Common myeloid progenitor, CD34-positive (primary cell): ENCODE data around the gene ANKRD13A.
"Not testable (repeated sequence)": the region's sequence is repeated elsewhere in the genome, so short reads cannot be mapped to it uniquely, and the experiment has no call there.

ENCODE experiments used
- CTCF ChIA-PET: fragments of 350-600 bp; sonication (Branson Sonifier 250); formaldehyde crosslinking; loops from one replicate; lab custom pipeline; 2021; ENCODE audit warnings: antibody characterized with exemption; lab: Charles Lee
- POLR2A ChIA-PET: fragments of 350-600 bp; sonication (Branson Sonifier 250); formaldehyde crosslinking; loops from one replicate; lab custom pipeline; 2021; ENCODE audit warnings: antibody characterized with exemption; lab: Charles Lee
- DNase-seq, 3 donors: peaks; one replicate each; pipeline versions ENCODE4 v3.0.0 to v3.0.0-alpha.2; 2013
- H3K27ac ChIP-seq, 2 experiments: 1 replicate in 1 of 2; 2 replicates in 1 of 2; pipeline ENCODE4 v1.7.0; 2013; ENCODE audit warnings: inconsistent platforms in 2 of 2, low read length in 2 of 2, mild to moderate bottlenecking in 2 of 2, low read depth in 1 of 2, moderate library complexity in 1 of 2; ENCODE audit not compliant: severe bottlenecking in 2 of 2, insufficient read depth in 1 of 2, poor library complexity in 1 of 2
- H3K27me3 ChIP-seq, 5 experiments: replicated peaks in 2 of 5; 1 replicate in 3 of 5; 2 replicates in 2 of 5; pipeline versions ENCODE4 v1.6.1 to v1.7.0; 2013; ENCODE audit warnings: low read length in 4 of 5, mild to moderate bottlenecking in 2 of 5, moderate library complexity in 2 of 5, inconsistent platforms in 1 of 5; ENCODE audit not compliant: insufficient read depth in 5 of 5, control insufficient read depth in 4 of 5
- H3K36me3 ChIP-seq, 4 experiments: 1 replicate in 2 of 4; 2 replicates in 2 of 4; pipeline versions ENCODE4 v1.6.1 to v1.7.0; 2013; ENCODE audit warnings: low read length in 3 of 4, control low read depth in 1 of 4, mild to moderate bottlenecking in 1 of 4; ENCODE audit not compliant: control insufficient read depth in 4 of 4, insufficient read depth in 4 of 4
- H3K4me1 ChIP-seq, 4 experiments: 1 replicate in 3 of 4; 2 replicates in 1 of 4; pipeline versions ENCODE4 v1.6.1 to v1.7.1; 2013; ENCODE audit warnings: low read length in 3 of 4, mild to moderate bottlenecking in 3 of 4, control low read depth in 1 of 4, inconsistent platforms in 1 of 4, moderate library complexity in 1 of 4; ENCODE audit not compliant: control insufficient read depth in 4 of 4, insufficient read depth in 4 of 4; ENCODE audit errors: control extremely low read depth in 1 of 4
- H3K4me3 ChIP-seq, 7 experiments: 1 replicate in 4 of 7; 2 replicates in 3 of 7; pipeline versions ENCODE4 v1.5.1 to v1.7.0; 2013; ENCODE audit warnings: mild to moderate bottlenecking in 7 of 7, low read length in 6 of 7, moderate library complexity in 6 of 7, inconsistent platforms in 2 of 7, low read depth in 2 of 7, control low read depth in 1 of 7; ENCODE audit not compliant: insufficient read depth in 4 of 7, control insufficient read depth in 1 of 7; ENCODE audit errors: extremely low read depth in 1 of 7
- H3K9me3 ChIP-seq, 5 experiments: 1 replicate in 4 of 5; 2 replicates in 1 of 5; pipeline versions ENCODE4 v1.6.1 to v1.7.1; 2013; ENCODE audit warnings: low read length in 4 of 5, mild to moderate bottlenecking in 2 of 5, inconsistent platforms in 1 of 5, low read depth in 1 of 5, moderate library complexity in 1 of 5; ENCODE audit not compliant: control insufficient read depth in 4 of 5, insufficient read depth in 2 of 5; ENCODE audit errors: control extremely low read depth in 1 of 5
- WGBS: methylation state at CpG from one replicate; pipeline ENCODE4 v1.1.5; 2013; ENCODE audit not compliant: insufficient coverage; 5-methylcytosine and 5-hydroxymethylcytosine counted together

Gene ANKRD13A

GRCh38 chr12:109981311-109981710, 17.9 kb upstream of the ANKRD13A start:
- no peak overlapping the region for H3K4me3 ChIP-seq
- peaks cover 57 to 90% (median 82%) of the 10 kb centered on the region in 4 experiments for H3K36me3 ChIP-seq
- DNase-seq = no peak
- H3K4me1 ChIP-seq = peaks cover 0 to 3% (median 0%) of the 10 kb centered on the region in 4 experiments
- ChIA-PET POLR2A (interaction anchor here (0.7 kb wide), 1 partner anchor 127 kb away, joined by 3 read pairs; no protein-coding TSS in a partner anchor), CTCF (interaction anchor here (1.3 kb wide), 1 partner anchor 14 kb away, joined by 3 read pairs; no protein-coding TSS in a partner anchor)
- no peak overlapping the region for H3K27ac ChIP-seq
- H3K27me3 ChIP-seq = no peaks in the 10 kb centered on the region
- 100% methylated on average over 5 of the region's 5 CpGs for WGBS
- H3K9me3 ChIP-seq = peaks cover 0 to 17% (median 12%) of the 10 kb centered on the region in 5 experiments

- H3K27ac ChIP-seq = no peak overlapping the region
- peaks cover 0 to 3% (median 0%) of the 10 kb centered on the region in 4 experiments for H3K4me1 ChIP-seq
- ChIA-PET POLR2A (no interaction called here), CTCF (interaction anchor here (1.3 kb wide), 1 partner anchor 15 kb away, joined by 3 read pairs; no protein-coding TSS in a partner anchor)
- no peak overlapping the region for H3K4me3 ChIP-seq
- H3K36me3 ChIP-seq = peaks cover 51 to 89% (median 76%) of the 10 kb centered on the region in 4 experiments
- H3K9me3 ChIP-seq = peaks cover 0 to 17% (median 12%) of the 10 kb centered on the region in 5 experiments
- no peaks in the 10 kb centered on the region for H3K27me3 ChIP-seq
- no peak for DNase-seq
Observed at GRCh38 chr12:109982210-109982609, 17.0 kb upstream of the ANKRD13A start.

GRCh38 chr12:109983432-109984142, 15.6 kb upstream of the ANKRD13A start:
- ChIA-PET CTCF (interaction anchor here (1.0 to 1.5 kb wide), 2 partner anchors 11 kb away, joined by 5 to 6 read pairs; no protein-coding TSS in a partner anchor), POLR2A (no interaction called here)
- H3K4me3 ChIP-seq = no peak overlapping the region
- no peaks in the 10 kb centered on the region for H3K27me3 ChIP-seq
- H3K9me3 ChIP-seq = peaks cover 0 to 13% (median 8%) of the 10 kb centered on the region in 5 experiments
- no peak for DNase-seq
- H3K36me3 ChIP-seq = peaks cover 47 to 88% (median 72%) of the 10 kb centered on the region in 4 experiments
- no peak overlapping the region for H3K27ac ChIP-seq
- 100% methylated on average over 5 of the region's 8 CpGs for WGBS
- H3K4me1 ChIP-seq = peaks cover 0 to 3% (median 0%) of the 10 kb centered on the region in 4 experiments

GRCh38 chr12:109986236-109986635, 13.0 kb upstream of the ANKRD13A start:
- H3K27ac ChIP-seq, H3K9me3 ChIP-seq, POLR2A ChIA-PET, H3K4me3 ChIP-seq, DNase-seq, H3K27me3 ChIP-seq, CTCF ChIA-PET, H3K4me1 ChIP-seq: not testable (repeated sequence)
- 97% methylated on average over 14 of the region's 16 CpGs for WGBS
- peaks cover 36 to 87% (median 65%) of the 10 kb centered on the region in 4 experiments for H3K36me3 ChIP-seq

- no peak overlapping the region for H3K4me3 ChIP-seq
- no peaks in the 10 kb centered on the region for H3K27me3 ChIP-seq
- POLR2A ChIA-PET = no interaction called here
- H3K4me1 ChIP-seq = peaks cover 0 to 4% (median 1%) of the 10 kb centered on the region in 4 experiments
- peaks cover 28 to 84% (median 62%) of the 10 kb centered on the region in 4 experiments for H3K36me3 ChIP-seq
- H3K9me3 ChIP-seq = no peaks in the 10 kb centered on the region
- CTCF ChIA-PET = interaction anchor here (0.6 to 0.9 kb wide), 2 partner anchors 11 to 52 kb away, joined by 3 read pairs; no protein-coding TSS in a partner anchor
- DNase-seq = no peak
- 95% methylated on average over 8 of the region's 8 CpGs for WGBS
- no peak overlapping the region for H3K27ac ChIP-seq
Observed at GRCh38 chr12:109987615-109988014, 11.6 kb upstream of the ANKRD13A start.

GRCh38 chr12:109988274-109988673, 11.0 kb upstream of the ANKRD13A start:
- H3K4me1 ChIP-seq = peaks cover 0 to 8% (median 4%) of the 10 kb centered on the region in 4 experiments
- ChIA-PET POLR2A (interaction anchor here (0.7 kb wide), 1 partner anchor 41 kb away, joined by 3 read pairs; no protein-coding TSS in a partner anchor), CTCF (interaction anchor here (0.9 kb wide), 1 partner anchor 52 kb away, joined by 3 read pairs; no protein-coding TSS in a partner anchor)
- 100% methylated on average over 6 of the region's 10 CpGs for WGBS
- peaks cover 22 to 78% (median 58%) of the 10 kb centered on the region in 4 experiments for H3K36me3 ChIP-seq
- no peak for DNase-seq
- no peak overlapping the region for H3K4me3 ChIP-seq
- H3K27me3 ChIP-seq = no peaks in the 10 kb centered on the region
- H3K9me3 ChIP-seq = no peaks in the 10 kb centered on the region
- H3K27ac ChIP-seq = no peak overlapping the region

- no peak overlapping the region for H3K27ac ChIP-seq
- ChIA-PET CTCF (interaction anchor here (1.0 kb wide), 1 partner anchor 14 kb away, joined by 3 read pairs; no protein-coding TSS in a partner anchor), POLR2A (interaction anchor here (0.7 kb wide), 1 partner anchor 42 kb away, joined by 3 read pairs; no protein-coding TSS in a partner anchor)
- peaks cover 0 to 14% (median 10%) of the 10 kb centered on the region in 4 experiments for H3K4me1 ChIP-seq
- H3K27me3 ChIP-seq = no peaks in the 10 kb centered on the region
- 100% methylated on average over 7 of the region's 8 CpGs for WGBS
- no peak overlapping the region for H3K4me3 ChIP-seq
- no peak for DNase-seq
- H3K36me3 ChIP-seq = peaks cover 17 to 72% (median 53%) of the 10 kb centered on the region in 4 experiments
- no peaks in the 10 kb centered on the region for H3K9me3 ChIP-seq
Observed at GRCh38 chr12:109988903-109989302, 10.3 kb upstream of the ANKRD13A start.
